HL-60/S4 treated with phorbol 12-myristate 13-acetate at 8.2 ng/mL for 4 days and 3 days (cell line): ENCODE results near the gene CKLF.
"Not testable (repeated sequence)": the region's sequence is repeated elsewhere in the genome, so short reads cannot be mapped to it uniquely, and the experiment has no call there.

ENCODE experiments used
- in situ Hi-C: fragments of 300-500 bp; cut with MboI; formaldehyde crosslinking; loops from 2 replicates; pipeline ENCODE4 v1.15.0; 2022; ENCODE audit warnings: low sequenced_read_pairs

CKLF gene

GRCh38 chr16:66592241-66592640 is 39.9 kb downstream of the CKLF start:
- in situ Hi-C loops, result no loop called here

GRCh38 chr16:66592814-66593213 is 40.4 kb downstream of the CKLF start:
- in situ Hi-C loops, result no loop called here

GRCh38 chr16:66594739-66595138 is 42.4 kb downstream of the CKLF start:
- in situ Hi-C loops, result no loop called here

GRCh38 chr16:66596559-66596958 is 44.2 kb downstream of the CKLF start:
- in situ Hi-C loops, result not testable (repeated sequence)

GRCh38 chr16:66596986-66597848 is 44.8 kb downstream of the CKLF start:
- in situ Hi-C loops, result no loop called here

GRCh38 chr16:66598111-66598510 is 45.7 kb downstream of the CKLF start:
- in situ Hi-C loops, result no loop called here

GRCh38 chr16:66599726-66600125 is 47.4 kb downstream of the CKLF start:
- in situ Hi-C loops, result loop anchor here (10.0 kb wide), 1 partner anchor 195 kb away; no protein-coding TSS in a partner anchor

- in situ Hi-C loops, result loop anchor here (10.0 kb wide), 1 partner anchor 196 kb away; no protein-coding TSS in a partner anchor
Observed at GRCh38 chr16:66600477-66600876, 48.1 kb downstream of the CKLF start.

- in situ Hi-C loops, result loop anchor here (10.0 kb wide), 1 partner anchor 197 kb away; no protein-coding TSS in a partner anchor
Observed at GRCh38 chr16:66601471-66601870, 49.1 kb downstream of the CKLF start.

GRCh38 chr16:66603537-66604375 is 51.4 kb downstream of the CKLF start:
- in situ Hi-C loops, result loop anchor here (10.0 kb wide), 1 partner anchor 199 kb away; no protein-coding TSS in a partner anchor

- in situ Hi-C loops, result loop anchor here (10.0 kb wide), 1 partner anchor 200 kb away; no protein-coding TSS in a partner anchor
Observed at GRCh38 chr16:66604376-66605176, 52.2 kb downstream of the CKLF start, which contains the start of gene CMTM3. Gene CMTM3, plus strand, starts transcription at chr16:66604704. Its CDS starts 102 bp downstream, at chr16:66604806.

- in situ Hi-C loops, result loop anchor here (10.0 kb wide), 1 partner anchor 201 kb away; no protein-coding TSS in a partner anchor
Observed at GRCh38 chr16:66605177-66605978, 53.0 kb downstream of the CKLF start.

- in situ Hi-C loops, result loop anchor here (10.0 kb wide), 1 partner anchor 201 kb away; no protein-coding TSS in a partner anchor
Observed at GRCh38 chr16:66605979-66606751, 53.8 kb downstream of the CKLF start.

- in situ Hi-C loops, result loop anchor here (10.0 kb wide), 1 partner anchor 204 kb away; no protein-coding TSS in a partner anchor
Observed at GRCh38 chr16:66608241-66609138, 56.1 kb downstream of the CKLF start.

GRCh38 chr16:66609139-66609510 is 56.7 kb downstream of the CKLF start:
- in situ Hi-C loops, result loop anchor here (10.0 kb wide), 1 partner anchor 204 kb away; no protein-coding TSS in a partner anchor

GRCh38 chr16:66610111-66610820 is 57.9 kb downstream of the CKLF start:
- in situ Hi-C loops, result no loop called here

- in situ Hi-C loops, result not testable (repeated sequence)
Observed at GRCh38 chr16:66611911-66612310, 59.5 kb downstream of the CKLF start.
